ENCODE measurements around the gene KRTAP5-4. TPM values are rescaled to one million over a fixed set of nuclear protein-coding genes. Genes with fewer than 3 reads are reported as not detected.

Gene KRTAP5-4
- total RNA-seq, 2 donors from 2014 or later, result not detected

- ATAC-seq (replicated peaks in 1 of 2) (no peak), DNase-seq (no peak)
- Mint-ChIP-seq H3K27me3 (ENCODE audit: low read depth) (peaks cover 23% of the 10 kb centered on the region), H3K9me3 (no peaks in the 10 kb centered on the region), H3K4me1 (ENCODE audit: low read depth) (peaks cover 12% of the 10 kb centered on the region), H3K36me3 (ENCODE audit: insufficient read depth in 2 of 2) (no peaks in the 10 kb centered on the region), H3K27ac (no peak overlapping the region), H3K4me3 (peak overlapping the region; percentile 51 to 62)
Measured at GRCh38 chr11:1659506-1659905, 37.6 kb upstream of the KRTAP5-4 start.

GRCh38 chr11:1656670-1657069 is 34.7 kb upstream of the KRTAP5-4 start:
- Mint-ChIP-seq H3K36me3 (ENCODE audit: insufficient read depth in 2 of 2) (no peaks in the 10 kb centered on the region), H3K4me3 (no peak overlapping the region), H3K9me3 (no peaks in the 10 kb centered on the region), H3K4me1 (ENCODE audit: low read depth) (peaks cover 12% of the 10 kb centered on the region), H3K27me3 (ENCODE audit: low read depth) (peaks cover 24% of the 10 kb centered on the region), H3K27ac (no peak overlapping the region)
- no peak for DNase-seq
- ATAC-seq (replicated peaks in 1 of 2), result no peak

- no peak overlapping the region for H3K27ac Mint-ChIP-seq
- DNase-seq (no peak), ATAC-seq (replicated peaks in 1 of 2) (no peak)
- H3K36me3 Mint-ChIP-seq (ENCODE audit: insufficient read depth in 2 of 2), result no peaks in the 10 kb centered on the region
- H3K4me1 Mint-ChIP-seq (ENCODE audit: low read depth), result peaks cover 12% of the 10 kb centered on the region
- H3K27me3 Mint-ChIP-seq (ENCODE audit: low read depth), result peaks cover 24% of the 10 kb centered on the region
- no peak overlapping the region for H3K4me3 Mint-ChIP-seq
- no peaks in the 10 kb centered on the region for H3K9me3 Mint-ChIP-seq
Measured at GRCh38 chr11:1656061-1656441, 34.1 kb upstream of the KRTAP5-4 start.

GRCh38 chr11:1655168-1656060 is 33.5 kb upstream of the KRTAP5-4 start:
- Mint-ChIP-seq H3K27me3 (ENCODE audit: low read depth) (peaks cover 22% of the 10 kb centered on the region), H3K27ac (no peak overlapping the region), H3K36me3 (ENCODE audit: insufficient read depth in 2 of 2) (no peaks in the 10 kb centered on the region), H3K4me3 (no peak overlapping the region), H3K9me3 (no peaks in the 10 kb centered on the region), H3K4me1 (ENCODE audit: low read depth) (peaks cover 10% of the 10 kb centered on the region)
- ATAC-seq (replicated peaks in 1 of 2) (no peak), DNase-seq (no peak)

- H3K36me3 Mint-ChIP-seq (ENCODE audit: insufficient read depth in 2 of 2), result no peaks in the 10 kb centered on the region
Measured at GRCh38 chr11:1654388-1655167, 32.6 kb upstream of the KRTAP5-4 start.

GRCh38 chr11:1653541-1654387 is 31.8 kb upstream of the KRTAP5-4 start:
- peaks cover 6% of the 10 kb centered on the region for H3K27me3 Mint-ChIP-seq (ENCODE audit: low read depth)
- no peak for DNase-seq
- H3K4me3 Mint-ChIP-seq, result no peak overlapping the region

More at GRCh38 chr11:1654388-1655167, 32.6 kb upstream of the KRTAP5-4 start:
- no peak overlapping the region for H3K4me3 Mint-ChIP-seq
- no peaks in the 10 kb centered on the region for H3K9me3 Mint-ChIP-seq
- peaks cover 13% of the 10 kb centered on the region for H3K27me3 Mint-ChIP-seq (ENCODE audit: low read depth)
- ATAC-seq (replicated peaks in 1 of 2) (no peak), DNase-seq (no peak)
- H3K4me1 Mint-ChIP-seq (ENCODE audit: low read depth), result peaks cover 5% of the 10 kb centered on the region
- H3K27ac Mint-ChIP-seq, result no peak overlapping the region

GRCh38 chr11:1652771-1653540 is 31.0 kb upstream of the KRTAP5-4 start:
- H3K4me1 Mint-ChIP-seq (ENCODE audit: low read depth), result no peaks in the 10 kb centered on the region
- DNase-seq, result peak; percentile 77 to 84
- peak; percentile 77 to 78 for ATAC-seq (replicated peaks in 1 of 2)
- H3K27me3 Mint-ChIP-seq (ENCODE audit: low read depth), result peaks cover 6% of the 10 kb centered on the region
- H3K36me3 Mint-ChIP-seq (ENCODE audit: insufficient read depth in 2 of 2), result no peaks in the 10 kb centered on the region
- no peak overlapping the region for H3K4me3 Mint-ChIP-seq
- no peak overlapping the region for H3K27ac Mint-ChIP-seq
- no peaks in the 10 kb centered on the region for H3K9me3 Mint-ChIP-seq

More at GRCh38 chr11:1653541-1654387, 31.8 kb upstream of the KRTAP5-4 start:
- Mint-ChIP-seq H3K4me1 (ENCODE audit: low read depth) (no peaks in the 10 kb centered on the region), H3K27ac (no peak overlapping the region), H3K36me3 (ENCODE audit: insufficient read depth in 2 of 2) (no peaks in the 10 kb centered on the region), H3K9me3 (no peaks in the 10 kb centered on the region)
- no peak for ATAC-seq (replicated peaks in 1 of 2)

GRCh38 chr11:1652442-1652770 is 30.5 kb upstream of the KRTAP5-4 start:
- peak in 1 of 2 donors; percentile 15 for ATAC-seq (replicated peaks in 1 of 2)
- no peak for DNase-seq
- H3K4me1 Mint-ChIP-seq (ENCODE audit: low read depth), result no peaks in the 10 kb centered on the region
- H3K36me3 Mint-ChIP-seq (ENCODE audit: insufficient read depth in 2 of 2), result no peaks in the 10 kb centered on the region
- no peak overlapping the region for H3K27ac Mint-ChIP-seq
- H3K27me3 Mint-ChIP-seq (ENCODE audit: low read depth), result peaks cover 6% of the 10 kb centered on the region
- no peaks in the 10 kb centered on the region for H3K9me3 Mint-ChIP-seq
- no peak overlapping the region for H3K4me3 Mint-ChIP-seq

GRCh38 chr11:1652026-1652425 is 30.1 kb upstream of the KRTAP5-4 start:
- Mint-ChIP-seq H3K36me3 (ENCODE audit: insufficient read depth in 2 of 2) (no peaks in the 10 kb centered on the region), H3K27ac (no peak overlapping the region), H3K4me3 (no peak overlapping the region), H3K4me1 (ENCODE audit: low read depth) (no peaks in the 10 kb centered on the region), H3K9me3 (no peaks in the 10 kb centered on the region), H3K27me3 (ENCODE audit: low read depth) (peaks cover 6% of the 10 kb centered on the region)
- ATAC-seq (replicated peaks in 1 of 2) (no peak), DNase-seq (no peak)

- Mint-ChIP-seq H3K4me3 (no peak overlapping the region), H3K4me1 (ENCODE audit: low read depth) (no peaks in the 10 kb centered on the region), H3K9me3 (no peaks in the 10 kb centered on the region), H3K27me3 (ENCODE audit: low read depth) (peaks cover 6% of the 10 kb centered on the region), H3K36me3 (ENCODE audit: insufficient read depth in 2 of 2) (no peaks in the 10 kb centered on the region), H3K27ac (no peak overlapping the region)
- no peak for ATAC-seq (replicated peaks in 1 of 2)
- DNase-seq, result no peak
Measured at GRCh38 chr11:1651411-1651980, 29.6 kb upstream of the KRTAP5-4 start.

GRCh38 chr11:1650918-1651262 is 29.0 kb upstream of the KRTAP5-4 start:
- no peaks in the 10 kb centered on the region for H3K4me1 Mint-ChIP-seq (ENCODE audit: low read depth)
- no peak overlapping the region for H3K27ac Mint-ChIP-seq
- DNase-seq (no peak), ATAC-seq (replicated peaks in 1 of 2) (no peak)
- no peaks in the 10 kb centered on the region for H3K9me3 Mint-ChIP-seq
- no peak overlapping the region for H3K4me3 Mint-ChIP-seq
- peaks cover 6% of the 10 kb centered on the region for H3K27me3 Mint-ChIP-seq (ENCODE audit: low read depth)
- H3K36me3 Mint-ChIP-seq (ENCODE audit: insufficient read depth in 2 of 2), result no peaks in the 10 kb centered on the region

Measured in activated T-cell treated with anti-CD3 and anti-CD28 coated beads, Interleukin-2, amount 50 U/mL, for 72 hours (primary cell).